Activated CD8-positive, alpha-beta memory T cell treated with anti-CD3 and anti-CD28 coated beads, Interleukin-2, amount 10 ng/mL, durations not matched to agents 7 days and 5 days (primary cell): ENCODE measurements around the gene RERE. TPM values are rescaled to one million over a fixed set of nuclear protein-coding genes. Genes with fewer than 3 reads are reported as not detected.
"Not testable (repeated sequence)": the region's sequence is repeated elsewhere in the genome, so short reads cannot be mapped to it uniquely, and the experiment has no call there.

ENCODE experiments used
- ATAC-seq: fragments of 150-1000 bp; cut with Tn5 transposase; one replicate; pipeline ENCODE4 v1.10.0; 2021; ENCODE audit warnings: moderate library complexity
- CTCF ChIA-PET: fragments of 350-600 bp; sonication (Branson Sonifier 250); formaldehyde crosslinking; loops from one replicate; lab custom pipeline; 2021; ENCODE audit warnings: antibody characterized with exemption; lab: Charles Lee
- DNase-seq: peaks from one replicate; pipeline ENCODE4 v3.0.0-alpha.2; 2020
- H3K27ac Mint-ChIP-seq: one replicate; pipeline ENCODE4 v1.8.0; 2021; ENCODE audit warnings: mild to moderate bottlenecking, mixed read lengths
- H3K27me3 Mint-ChIP-seq: one replicate; pipeline ENCODE4 v1.8.0; 2021; ENCODE audit warnings: mixed read lengths
- H3K36me3 Mint-ChIP-seq: one replicate; pipeline ENCODE4 v1.8.0; 2021; ENCODE audit warnings: mild to moderate bottlenecking, mixed read lengths
- H3K4me1 Mint-ChIP-seq: one replicate; pipeline ENCODE4 v1.8.0; 2021; ENCODE audit warnings: mixed read lengths
- H3K4me3 Mint-ChIP-seq: one replicate; pipeline ENCODE4 v1.8.0; 2021; ENCODE audit warnings: mild to moderate bottlenecking, moderate library complexity, mixed read lengths
- H3K9me3 Mint-ChIP-seq: one replicate; pipeline ENCODE4 v1.8.0; 2022; ENCODE audit warnings: low read depth, mixed read lengths
- total RNA-seq, 2 experiments: library from RNA; stranded (reverse); gene quantifications; one replicate each; pipeline ENCODE4 v1.2.3, GENCODE V29; 2021

Gene RERE
- total RNA-seq, 2 experiments from 2014 or later: 38.3 TPM

- CTCF ChIA-PET: interaction anchor here (1.2 kb wide), 1 partner anchor 11 kb away, joined by 3 read pairs; no protein-coding TSS in a partner anchor
- not testable (repeated sequence) for ATAC-seq, H3K27me3 Mint-ChIP-seq, H3K9me3 Mint-ChIP-seq, DNase-seq, H3K27ac Mint-ChIP-seq, H3K4me3 Mint-ChIP-seq, H3K36me3 Mint-ChIP-seq
- peaks cover 15% of the 10 kb centered on the region for H3K4me1 Mint-ChIP-seq
Observed at GRCh38 chr1:8619917-8620502, 197.4 kb downstream of the RERE start.

GRCh38 chr1:8619419-8619818 lies 198.0 kb downstream of the RERE start:
- not testable (repeated sequence) for DNase-seq, ATAC-seq, H3K27ac Mint-ChIP-seq, H3K9me3 Mint-ChIP-seq, H3K36me3 Mint-ChIP-seq, H3K4me3 Mint-ChIP-seq, H3K27me3 Mint-ChIP-seq
- H3K4me1 Mint-ChIP-seq: peaks cover 15% of the 10 kb centered on the region
- CTCF ChIA-PET: interaction anchor here (1.2 kb wide), 1 partner anchor 10 kb away, joined by 3 read pairs; no protein-coding TSS in a partner anchor

GRCh38 chr1:8616791-8617190 lies 200.6 kb downstream of the RERE start:
- ATAC-seq, H3K36me3 Mint-ChIP-seq, H3K27me3 Mint-ChIP-seq, H3K4me3 Mint-ChIP-seq, H3K9me3 Mint-ChIP-seq, DNase-seq, H3K27ac Mint-ChIP-seq: not testable (repeated sequence)
- H3K4me1 Mint-ChIP-seq: peaks cover 11% of the 10 kb centered on the region
- CTCF ChIA-PET: interaction anchor here (0.8 kb wide), 1 partner anchor 84 kb away, joined by 3 read pairs; no protein-coding TSS in a partner anchor

GRCh38 chr1:8611634-8612515 lies 205.6 kb downstream of the RERE start:
- peak overlapping the region; percentile 11 for H3K27ac Mint-ChIP-seq
- H3K27me3 Mint-ChIP-seq, H3K9me3 Mint-ChIP-seq, H3K36me3 Mint-ChIP-seq, H3K4me3 Mint-ChIP-seq, DNase-seq, ATAC-seq, CTCF ChIA-PET: not testable (repeated sequence)
- H3K4me1 Mint-ChIP-seq: peaks cover 13% of the 10 kb centered on the region

GRCh38 chr1:8607906-8608305 lies 209.5 kb downstream of the RERE start:
- Mint-ChIP-seq H3K27ac (no peak overlapping the region), H3K36me3 (peaks cover 3% of the 10 kb centered on the region)
- no peak for ATAC-seq

GRCh38 chr1:8604041-8604945 lies 213.1 kb downstream of the RERE start:
- no peaks in the 10 kb centered on the region for H3K9me3 Mint-ChIP-seq
- H3K27ac Mint-ChIP-seq: peak overlapping the region; percentile 95
- peaks cover 9% of the 10 kb centered on the region for H3K36me3 Mint-ChIP-seq
- peak; percentile 76 for DNase-seq
- H3K4me1 Mint-ChIP-seq: peaks cover 40% of the 10 kb centered on the region
- CTCF ChIA-PET: interaction anchor here (0.7 to 2.0 kb wide), 2 partner anchors 43 to 122 kb away, joined by 3 to 10 read pairs; no protein-coding TSS in a partner anchor
- peak; percentile 85 for ATAC-seq
- no peaks in the 10 kb centered on the region for H3K27me3 Mint-ChIP-seq
- peak overlapping the region; percentile 70 for H3K4me3 Mint-ChIP-seq

More at GRCh38 chr1:8607906-8608305, 209.5 kb downstream of the RERE start:
- Mint-ChIP-seq H3K4me3 (no peak overlapping the region), H3K9me3 (no peaks in the 10 kb centered on the region), H3K4me1 (peaks cover 32% of the 10 kb centered on the region), H3K27me3 (no peaks in the 10 kb centered on the region)
- CTCF ChIA-PET: interaction anchor here (0.8 kb wide), 1 partner anchor 43 kb away, joined by 3 read pairs; no protein-coding TSS in a partner anchor
- DNase-seq: no peak

- DNase-seq (no peak), ATAC-seq (no peak)
- Mint-ChIP-seq H3K36me3 (peaks cover 9% of the 10 kb centered on the region), H3K4me3 (no peak overlapping the region), H3K27me3 (no peaks in the 10 kb centered on the region), H3K27ac (peak overlapping the region; percentile 95), H3K9me3 (no peaks in the 10 kb centered on the region), H3K4me1 (peaks cover 40% of the 10 kb centered on the region)
- CTCF ChIA-PET: interaction anchor here (0.7 to 2.0 kb wide), 4 partner anchors 42 to 124 kb away, joined by 3 to 10 read pairs (median 4); no protein-coding TSS in a partner anchor
Observed at GRCh38 chr1:8603220-8603616, 214.2 kb downstream of the RERE start.

- Mint-ChIP-seq H3K9me3 (no peaks in the 10 kb centered on the region), H3K4me1 (peaks cover 40% of the 10 kb centered on the region), H3K36me3 (peaks cover 9% of the 10 kb centered on the region), H3K27me3 (no peaks in the 10 kb centered on the region), H3K27ac (peak overlapping the region; percentile 95), H3K4me3 (peak overlapping the region; percentile 46)
- peak; percentile 59 for DNase-seq
- CTCF ChIA-PET: interaction anchor here (0.7 to 2.0 kb wide), 4 partner anchors 41 to 861 kb away, joined by 3 to 10 read pairs (median 4); no protein-coding TSS in a partner anchor
- ATAC-seq: peak; percentile 40
Observed at GRCh38 chr1:8602471-8603219, 214.8 kb downstream of the RERE start.

GRCh38 chr1:8600336-8600735 lies 217.1 kb downstream of the RERE start:
- Mint-ChIP-seq H3K36me3 (peaks cover 9% of the 10 kb centered on the region), H3K27ac (no peak overlapping the region), H3K4me1 (peaks cover 47% of the 10 kb centered on the region), H3K27me3 (no peaks in the 10 kb centered on the region), H3K4me3 (no peak overlapping the region), H3K9me3 (no peaks in the 10 kb centered on the region)
- ATAC-seq: no peak
- CTCF ChIA-PET: interaction anchor here (0.7 kb wide), 1 partner anchor 651 kb away, joined by 3 read pairs; no protein-coding TSS in a partner anchor
- DNase-seq: no peak

- CTCF ChIA-PET: interaction anchor here (0.7 kb wide), 1 partner anchor 845 kb away, joined by 3 read pairs; no protein-coding TSS in a partner anchor
- no peak for ATAC-seq
- no peak for DNase-seq
- H3K27me3 Mint-ChIP-seq: no peaks in the 10 kb centered on the region
- H3K4me3 Mint-ChIP-seq: no peak overlapping the region
- H3K27ac Mint-ChIP-seq: no peak overlapping the region
- H3K9me3 Mint-ChIP-seq: no peaks in the 10 kb centered on the region
- H3K36me3 Mint-ChIP-seq: peaks cover 9% of the 10 kb centered on the region
- peaks cover 43% of the 10 kb centered on the region for H3K4me1 Mint-ChIP-seq
Observed at GRCh38 chr1:8599646-8600212, 217.7 kb downstream of the RERE start.

GRCh38 chr1:8598783-8599182 lies 218.7 kb downstream of the RERE start:
- H3K4me1 Mint-ChIP-seq: peaks cover 33% of the 10 kb centered on the region
- DNase-seq (no peak), ATAC-seq (no peak)
- H3K27me3 Mint-ChIP-seq: no peaks in the 10 kb centered on the region
- H3K4me3 Mint-ChIP-seq: no peak overlapping the region
- no peak overlapping the region for H3K27ac Mint-ChIP-seq
- H3K9me3 Mint-ChIP-seq: no peaks in the 10 kb centered on the region
- CTCF ChIA-PET: interaction anchor here (1.4 kb wide), 1 partner anchor 9 kb away, joined by 3 read pairs; no protein-coding TSS in a partner anchor
- H3K36me3 Mint-ChIP-seq: peaks cover 10% of the 10 kb centered on the region
